HCT116 (cell line): ENCODE results near the gene NRCAM. TPM values are rescaled to one million over a fixed set of nuclear protein-coding genes. Genes with fewer than 3 reads are reported as not detected.

ENCODE experiments used
- ATAC-seq: fragments of 200-7000 bp; cut with Tn5 transposase; 2 replicates; pipeline ENCODE4 v1.9.1; 2020; ENCODE audit warnings: mild to moderate bottlenecking, moderate library complexity
- BruUV-seq: library from RNA; stranded (reverse); fragments of 400-500 nt; replicated peaks from 2 replicates; lab custom pipeline; 2021; lab: Mats Ljungman, UMichigan
- CTCF ChIA-PET: fragments of 300-600 bp; sonication (Branson Sonifier 250); formaldehyde crosslinking; loops from one replicate; lab custom pipeline; 2021; ENCODE audit warnings: antibody characterized with exemption; lab: Charles Lee
- POLR2A ChIA-PET: fragments of 300-600, 350-600 bp; sonication (Branson Sonifier 250); formaldehyde crosslinking; loops from one replicate; lab custom pipeline; 2021; ENCODE audit warnings: antibody characterized with exemption; lab: Charles Lee
- RAD21 ChIA-PET, 2 experiments: fragments of 300-600 bp; sonication (Branson Sonifier 250); formaldehyde crosslinking; loops; one replicate each; lab custom pipeline; 2023; ENCODE audit warnings: low total read pairs in 2 of 2; ENCODE audit not compliant: uncharacterized antibody in 2 of 2, unreplicated experiment in 2 of 2, low non-redundant PET in 1 of 2; lab: Charles Lee
- DNase-seq: peaks from one replicate; pipeline ENCODE4 v3.0.0-alpha.2; 2010; ENCODE audit warnings: low read depth, low spot score
- H2AFZ ChIP-seq: fragments of 200-600 bp; shearing (Covaris generic), sonication (generic); 2 replicates; pipeline ENCODE4 v1.6.1; 2017; ENCODE audit warnings: low read depth, mixed run types, mixed read lengths, antibody characterized with exemption, low read length; ENCODE audit not compliant: poor library complexity, severe bottlenecking
- H3K27ac ChIP-seq: 2 replicates; pipeline ENCODE4 v1.5.1; 2012; ENCODE audit warnings: low read depth, low read length
- H3K27me3 ChIP-seq: fragments of 200-600 bp; sonication (generic); 2 replicates; pipeline ENCODE4 v1.6.1; 2016; ENCODE audit warnings: mixed run types, low read length, mixed read lengths; ENCODE audit not compliant: insufficient read depth
- H3K36me3 ChIP-seq, 2 experiments: fragments of 200-500 bp in 1 of 2; fragments of 200-600 bp in 1 of 2; sonication (Bioruptor generic) in 1 of 2; sonication (generic) in 1 of 2; 2 replicates each; pipeline versions ENCODE4 v1.5.1 to v1.6.1; 2014 to 2016; ENCODE audit warnings: low read length in 2 of 2, inconsistent platforms in 1 of 2, mixed read lengths in 1 of 2, mixed run types in 1 of 2; ENCODE audit not compliant: insufficient read depth in 2 of 2, control insufficient read depth in 1 of 2
- H3K4me1 ChIP-seq, 2 experiments: fragments of 200-600 bp in 1 of 2; sonication (generic) in 1 of 2; 2 replicates each; pipeline versions ENCODE4 v1.5.1 to v1.6.1; 2012 to 2017; ENCODE audit warnings: low read length in 2 of 2, inconsistent platforms in 1 of 2, mild to moderate bottlenecking in 1 of 2, mixed read lengths in 1 of 2, mixed run types in 1 of 2, moderate library complexity in 1 of 2; ENCODE audit not compliant: insufficient read depth in 2 of 2, control insufficient read depth in 1 of 2
- H3K4me2 ChIP-seq: fragments of 200-600 bp; sonication (generic); 2 replicates; pipeline ENCODE4 v1.6.1; 2017; ENCODE audit warnings: mixed run types, low read length, mixed read lengths
- H3K4me3 ChIP-seq, 2 experiments: fragments of 200-600 bp in 1 of 2; sonication (generic) in 1 of 2; replicated peaks in 1 of 2; 2 replicates each; pipeline ENCODE4 v1.5.1; 2011 to 2016; ENCODE audit warnings: low read length in 2 of 2, control low read depth in 1 of 2, low read depth in 1 of 2, mild to moderate bottlenecking in 1 of 2, mixed read lengths in 1 of 2, mixed run types in 1 of 2
- H3K79me2 ChIP-seq: fragments of 200-600 bp; sonication (generic); 2 replicates; pipeline ENCODE4 v1.6.1; 2017; ENCODE audit warnings: mild to moderate bottlenecking, mixed run types, low read length, moderate library complexity, mixed read lengths; ENCODE audit not compliant: insufficient read depth
- H3K9ac ChIP-seq: fragments of 200-600 bp; sonication (generic); 2 replicates; pipeline ENCODE4 v1.6.1; 2016; ENCODE audit warnings: low read length, mixed read lengths
- H3K9me2 ChIP-seq: fragments of 200-600 bp; sonication (generic), shearing (Covaris generic); 2 replicates; pipeline ENCODE4 v1.6.1; 2017; ENCODE audit warnings: mixed run types, mild to moderate bottlenecking, moderate library complexity; ENCODE audit not compliant: insufficient read depth
- H3K9me3 ChIP-seq, 2 experiments: fragments of 200-500 bp in 1 of 2; fragments of 200-600 bp in 1 of 2; sonication (Bioruptor generic) in 1 of 2; sonication (generic) in 1 of 2; 2 replicates each; pipeline ENCODE4 v1.6.1; 2014 to 2017; ENCODE audit warnings: low read length in 2 of 2, mixed read lengths in 2 of 2, inconsistent platforms in 1 of 2, low read depth in 1 of 2, mild to moderate bottlenecking in 1 of 2, mixed run types in 1 of 2, moderate library complexity in 1 of 2; ENCODE audit not compliant: control insufficient read depth in 1 of 2, insufficient read depth in 1 of 2
- H4K20me1 ChIP-seq: fragments of 200-600 bp; sonication (generic), shearing (Covaris generic); 2 replicates; pipeline ENCODE4 v1.6.1; 2017; ENCODE audit warnings: mixed run types, mild to moderate bottlenecking, moderate library complexity; ENCODE audit not compliant: insufficient read depth
- CTCF ChIP-seq, 3 experiments: fragments of 200-600 bp in 1 of 3; sonication (generic) in 1 of 3; IDR thresholded peaks in 2 of 3; conservative IDR thresholded peaks in 1 of 3; 2 replicates each; pipeline ENCODE4 v1.5.1; 2012 to 2017; ENCODE audit warnings: low read depth in 2 of 3, low read length in 2 of 3, antibody characterized with exemption in 1 of 3, borderline replicate concordance in 1 of 3, control low read depth in 1 of 3, mild to moderate bottlenecking in 1 of 3, mixed read lengths in 1 of 3, mixed run types in 1 of 3, moderate library complexity in 1 of 3; ENCODE audit not compliant: insufficient read depth in 1 of 3
- EZH2 ChIP-seq: fragments of 200-600 bp; sonication (generic); IDR thresholded peaks from 2 replicates; pipeline ENCODE4 v1.6.1; 2017; ENCODE audit warnings: antibody characterized with exemption, mixed run types
- EZH2phosphoT487 ChIP-seq: fragments of 200-600 bp; IDR thresholded peaks from 2 replicates; pipeline ENCODE4 v1.6.1; 2018; ENCODE audit warnings: antibody characterized with exemption, borderline replicate concordance
- FOSL1 ChIP-seq: IDR thresholded peaks from 2 replicates; pipeline ENCODE4 v1.6.1; 2012; ENCODE audit warnings: low read depth
- JUND ChIP-seq: IDR thresholded peaks from 2 replicates; pipeline ENCODE4 v1.6.1; 2012
- POLR2AphosphoS5 ChIP-seq: IDR thresholded peaks from 2 replicates; pipeline ENCODE4 v1.6.1; 2011; ENCODE audit warnings: mild to moderate bottlenecking, low read depth, low read length, moderate library complexity
- RAD21 ChIP-seq: IDR thresholded peaks from 2 replicates; pipeline ENCODE4 v1.6.1; 2012; ENCODE audit warnings: low read depth, mild to moderate bottlenecking
- TCF7L2 ChIP-seq: IDR thresholded peaks from 2 replicates; pipeline ENCODE4 v1.7.0; 2011; ENCODE audit warnings: borderline replicate concordance, inconsistent platforms; ENCODE audit not compliant: insufficient read depth, insufficient read length; ENCODE audit errors: extremely low read depth
- ZBTB33 ChIP-seq: IDR thresholded peaks from 2 replicates; pipeline ENCODE4 v1.6.1; 2011; ENCODE audit warnings: mild to moderate bottlenecking, low read length, moderate library complexity; ENCODE audit not compliant: insufficient replicate concordance; ENCODE audit errors: extremely low read depth
- ZFX ChIP-seq: fragments of 450-650 bp; IDR thresholded peaks from 2 replicates; pipeline ENCODE4 v1.6.1; 2017
- intact Hi-C: fragments of 100-400 bp; cut with micrococcal nuclease; formaldehyde crosslinking; loops from 2 replicates; pipeline ENCODE4 v1.10.0; 2022
- total RNA-seq: library from RNA; stranded (reverse); gene quantifications from one replicate; pipeline ENCODE4 v1.2.1, GENCODE V29; 2021; ENCODE audit not compliant: unreplicated experiment
- TF ChIP-seq, protein P1 (sequence below): IDR thresholded peaks from 2 replicates; pipeline ENCODE4 v1.6.1; 2012; ENCODE audit warnings: low read depth

Gene NRCAM
- total RNA-seq, 1 experiment from 2014 or later: 0.15 TPM

DNA sequence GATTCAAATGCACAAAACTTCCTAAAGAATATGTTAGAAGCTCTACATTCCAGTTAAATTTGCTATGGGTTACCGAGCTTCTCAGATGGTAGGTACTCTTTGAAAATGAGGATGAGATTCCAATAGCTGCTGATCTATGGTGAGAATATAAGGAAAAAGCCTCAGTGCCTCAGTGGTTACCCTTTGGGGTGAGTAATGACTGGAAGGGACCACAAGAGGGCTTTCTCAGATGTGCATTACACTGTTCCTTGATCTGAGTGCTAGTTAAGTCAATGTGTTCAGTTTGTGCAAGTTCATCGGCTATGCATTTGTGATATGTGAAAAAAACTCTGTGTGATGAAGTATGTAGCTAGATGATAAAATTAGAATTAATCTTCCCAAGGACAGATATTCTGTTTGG lies 3.5 kb downstream of the NRCAM start:
- ChIA-PET CTCF (interaction anchor here (0.6 kb wide), 1 partner anchor 18 kb away, joined by 3 read pairs; no protein-coding TSS in a partner anchor), RAD21 (no interaction called here)
- no peaks in the 10 kb centered on the region for H4K20me1 ChIP-seq
- no peaks in the 10 kb centered on the region for H3K4me1 ChIP-seq
- BruUV-seq: no TSS peak
- TF ChIP-seq CTCF (IDR thresholded peaks at IDR 0.05 in 2 of 3, conservative IDR thresholded peaks at IDR 0.05 in 1 of 3; ENCODE audit: borderline replicate concordance in 1 of 3, insufficient read depth in 1 of 3, low read depth in 2 of 3, low read length in 2 of 3) (peak; percentile 23 to 63 (median 62); a peak in 5 of 6 replicates), RAD21 (peak; percentile 39), ZFX (no peak), EZH2 (no peak)
- TF ChIP-seq, all 23 proteins: peak for 2
- 0 out of 2 replicates have a peak, but pooled peaks cover 4% of the 10 kb centered on the region for H3K27me3 ChIP-seq
- H3K9me2 ChIP-seq: no peaks in the 10 kb centered on the region
- no peaks in the 10 kb centered on the region for H3K9me3 ChIP-seq
- intact Hi-C loops: no loop called here
- no peak overlapping the region for H3K27ac ChIP-seq
- H3K4me2 ChIP-seq: no peak overlapping the region
- no peaks in the 10 kb centered on the region for H3K79me2 ChIP-seq
- peak; percentile 21 for DNase-seq
- ATAC-seq: peak; percentile 95
- H3K4me3 ChIP-seq: no peak overlapping the region
- POLR2A ChIA-PET: no interaction called here
- H3K9ac ChIP-seq: no peak overlapping the region
- H2AFZ ChIP-seq: no peak overlapping the region
- no peaks in the 10 kb centered on the region for H3K36me3 ChIP-seq

DNA sequence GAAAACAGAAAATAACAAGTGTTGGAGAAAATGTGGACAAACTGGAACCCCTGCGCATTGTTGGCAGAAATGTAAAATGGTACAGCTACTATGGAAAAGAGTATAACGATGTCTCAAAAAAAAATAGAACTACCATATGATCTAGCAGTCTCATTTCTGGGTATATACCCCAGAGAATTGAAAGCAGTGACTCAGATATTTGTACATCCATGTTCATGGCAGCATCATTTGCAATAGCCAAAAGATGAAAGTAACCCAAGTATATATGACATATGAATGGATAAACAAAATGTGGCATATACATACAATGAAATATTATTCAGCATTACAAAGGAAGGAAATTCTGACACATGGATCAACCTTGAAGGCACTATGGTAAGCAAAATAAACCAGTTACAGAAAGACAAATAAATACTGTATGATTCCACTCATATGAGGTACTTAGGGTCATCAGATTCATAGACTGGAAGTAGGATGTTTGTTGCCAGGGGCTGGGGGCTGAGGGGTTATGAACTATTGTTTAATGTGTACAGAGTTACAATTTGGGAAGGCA lies 4.9 kb downstream of the NRCAM start:
- intact Hi-C loops: no loop called here
- ChIA-PET CTCF (no interaction called here), POLR2A (no interaction called here), RAD21 (no interaction called here)
- no peaks in the 10 kb centered on the region for H3K9me3 ChIP-seq
- H3K4me3 ChIP-seq: no peak overlapping the region
- H3K9me2 ChIP-seq: no peaks in the 10 kb centered on the region
- no peaks in the 10 kb centered on the region for H3K36me3 ChIP-seq
- H3K27ac ChIP-seq: no peak overlapping the region
- no peaks in the 10 kb centered on the region for H4K20me1 ChIP-seq
- no TSS peak for BruUV-seq
- H2AFZ ChIP-seq: no peak overlapping the region
- no peaks in the 10 kb centered on the region for H3K79me2 ChIP-seq
- no peaks in the 10 kb centered on the region for H3K4me1 ChIP-seq
- DNase-seq (no peak), ATAC-seq (no peak)
- H3K27me3 ChIP-seq: no peaks in the 10 kb centered on the region
- no peak overlapping the region for H3K9ac ChIP-seq
- no peak overlapping the region for H3K4me2 ChIP-seq
- TF ChIP-seq TCF7L2: no peak
- TF ChIP-seq RAD21: no peak
- TF ChIP-seq POLR2AphosphoS5: no peak
- no peak for TF ChIP-seq ZFX
- no peak for TF ChIP-seq EZH2phosphoT487
- TF ChIP-seq JUND: no peak
- no peak for TF ChIP-seq ZBTB33
- TF ChIP-seq, protein P1, sequence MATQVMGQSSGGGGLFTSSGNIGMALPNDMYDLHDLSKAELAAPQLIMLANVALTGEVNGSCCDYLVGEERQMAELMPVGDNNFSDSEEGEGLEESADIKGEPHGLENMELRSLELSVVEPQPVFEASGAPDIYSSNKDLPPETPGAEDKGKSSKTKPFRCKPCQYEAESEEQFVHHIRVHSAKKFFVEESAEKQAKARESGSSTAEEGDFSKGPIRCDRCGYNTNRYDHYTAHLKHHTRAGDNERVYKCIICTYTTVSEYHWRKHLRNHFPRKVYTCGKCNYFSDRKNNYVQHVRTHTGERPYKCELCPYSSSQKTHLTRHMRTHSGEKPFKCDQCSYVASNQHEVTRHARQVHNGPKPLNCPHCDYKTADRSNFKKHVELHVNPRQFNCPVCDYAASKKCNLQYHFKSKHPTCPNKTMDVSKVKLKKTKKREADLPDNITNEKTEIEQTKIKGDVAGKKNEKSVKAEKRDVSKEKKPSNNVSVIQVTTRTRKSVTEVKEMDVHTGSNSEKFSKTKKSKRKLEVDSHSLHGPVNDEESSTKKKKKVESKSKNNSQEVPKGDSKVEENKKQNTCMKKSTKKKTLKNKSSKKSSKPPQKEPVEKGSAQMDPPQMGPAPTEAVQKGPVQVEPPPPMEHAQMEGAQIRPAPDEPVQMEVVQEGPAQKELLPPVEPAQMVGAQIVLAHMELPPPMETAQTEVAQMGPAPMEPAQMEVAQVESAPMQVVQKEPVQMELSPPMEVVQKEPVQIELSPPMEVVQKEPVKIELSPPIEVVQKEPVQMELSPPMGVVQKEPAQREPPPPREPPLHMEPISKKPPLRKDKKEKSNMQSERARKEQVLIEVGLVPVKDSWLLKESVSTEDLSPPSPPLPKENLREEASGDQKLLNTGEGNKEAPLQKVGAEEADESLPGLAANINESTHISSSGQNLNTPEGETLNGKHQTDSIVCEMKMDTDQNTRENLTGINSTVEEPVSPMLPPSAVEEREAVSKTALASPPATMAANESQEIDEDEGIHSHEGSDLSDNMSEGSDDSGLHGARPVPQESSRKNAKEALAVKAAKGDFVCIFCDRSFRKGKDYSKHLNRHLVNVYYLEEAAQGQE: no peak
- no peak for TF ChIP-seq FOSL1
